GM18907 (cell line): ENCODE data around the gene HEXD.
"Not testable (repeated sequence)": the region's sequence is repeated elsewhere in the genome, so short reads cannot be mapped to it uniquely, and the experiment has no call there.

Experiments
- ATAC-seq: cut with Tn5 transposase; IDR thresholded peaks from one replicate; pipeline ENCODE4 v1.9.1; 2021; ENCODE audit warnings: mild to moderate bottlenecking, moderate library complexity; ENCODE audit not compliant: unreplicated experiment

Gene HEXD

GRCh38 chr17:82396601-82397435, 21.3 kb upstream of the HEXD start:
- ATAC-seq = no peak

- no peak for ATAC-seq
Observed at GRCh38 chr17:82397449-82398335, 20.5 kb upstream of the HEXD start.

- ATAC-seq = no peak
Observed at GRCh38 chr17:82399041-82399441, 19.1 kb upstream of the HEXD start.

- ATAC-seq = no peak
Observed at GRCh38 chr17:82399601-82400101, 18.5 kb upstream of the HEXD start.

GRCh38 chr17:82400206-82400605, 17.9 kb upstream of the HEXD start:
- ATAC-seq = no peak

GRCh38 chr17:82400830-82401229, 17.3 kb upstream of the HEXD start:
- peak; percentile 48 for ATAC-seq

- ATAC-seq = peak; percentile 81
Observed at GRCh38 chr17:82402865-82403264, 15.3 kb upstream of the HEXD start.

GRCh38 chr17:82403662-82404660, 14.2 kb upstream of the HEXD start:
- no peak for ATAC-seq

GRCh38 chr17:82405051-82405450, 13.1 kb upstream of the HEXD start:
- ATAC-seq = no peak

- ATAC-seq = no peak
Observed at GRCh38 chr17:82406131-82406671, 11.9 kb upstream of the HEXD start.

- no peak for ATAC-seq
Observed at GRCh38 chr17:82407255-82407654, 10.9 kb upstream of the HEXD start.

- ATAC-seq = no peak
Observed at GRCh38 chr17:82408288-82408937, 9.7 kb upstream of the HEXD start.

GRCh38 chr17:82408938-82409318, 9.2 kb upstream of the HEXD start:
- ATAC-seq = no peak

- no peak for ATAC-seq
Observed at GRCh38 chr17:82410014-82410716, 8.0 kb upstream of the HEXD start.

GRCh38 chr17:82411396-82412053, 6.6 kb upstream of the HEXD start:
- no peak for ATAC-seq

- not testable (repeated sequence) for ATAC-seq
Observed at GRCh38 chr17:82412081-82412480, 6.1 kb upstream of the HEXD start.

- no peak for ATAC-seq
Observed at GRCh38 chr17:82412535-82413520, 5.3 kb upstream of the HEXD start.
